ENCODE data around the gene ONECUT2.

The ONECUT2 gene

DNA sequence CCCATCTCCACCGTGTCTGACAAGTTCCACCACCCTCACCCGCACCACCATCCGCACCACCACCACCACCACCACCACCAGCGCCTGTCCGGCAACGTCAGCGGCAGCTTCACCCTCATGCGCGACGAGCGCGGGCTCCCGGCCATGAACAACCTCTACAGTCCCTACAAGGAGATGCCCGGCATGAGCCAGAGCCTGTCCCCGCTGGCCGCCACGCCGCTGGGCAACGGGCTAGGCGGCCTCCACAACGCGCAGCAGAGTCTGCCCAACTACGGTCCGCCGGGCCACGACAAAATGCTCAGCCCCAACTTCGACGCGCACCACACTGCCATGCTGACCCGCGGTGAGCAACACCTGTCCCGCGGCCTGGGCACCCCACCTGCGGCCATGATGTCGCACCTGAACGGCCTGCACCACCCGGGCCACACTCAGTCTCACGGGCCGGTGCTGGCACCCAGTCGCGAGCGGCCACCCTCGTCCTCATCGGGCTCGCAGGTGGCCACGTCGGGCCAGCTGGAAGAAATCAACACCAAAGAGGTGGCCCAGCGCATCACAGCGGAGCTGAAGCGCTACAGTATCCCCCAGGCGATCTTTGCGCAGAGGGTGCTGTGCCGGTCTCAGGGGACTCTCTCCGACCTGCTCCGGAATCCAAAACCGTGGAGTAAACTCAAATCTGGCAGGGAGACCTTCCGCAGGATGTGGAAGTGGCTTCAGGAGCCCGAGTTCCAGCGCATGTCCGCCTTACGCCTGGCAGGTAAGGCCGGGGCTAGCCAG is 1.2 kb downstream of the ONECUT2 start:
- no peak overlapping the region for H3K4me3 ChIP-seq (ENCODE audit: low read depth, low read length)
- TF ChIP-seq, protein P1, sequence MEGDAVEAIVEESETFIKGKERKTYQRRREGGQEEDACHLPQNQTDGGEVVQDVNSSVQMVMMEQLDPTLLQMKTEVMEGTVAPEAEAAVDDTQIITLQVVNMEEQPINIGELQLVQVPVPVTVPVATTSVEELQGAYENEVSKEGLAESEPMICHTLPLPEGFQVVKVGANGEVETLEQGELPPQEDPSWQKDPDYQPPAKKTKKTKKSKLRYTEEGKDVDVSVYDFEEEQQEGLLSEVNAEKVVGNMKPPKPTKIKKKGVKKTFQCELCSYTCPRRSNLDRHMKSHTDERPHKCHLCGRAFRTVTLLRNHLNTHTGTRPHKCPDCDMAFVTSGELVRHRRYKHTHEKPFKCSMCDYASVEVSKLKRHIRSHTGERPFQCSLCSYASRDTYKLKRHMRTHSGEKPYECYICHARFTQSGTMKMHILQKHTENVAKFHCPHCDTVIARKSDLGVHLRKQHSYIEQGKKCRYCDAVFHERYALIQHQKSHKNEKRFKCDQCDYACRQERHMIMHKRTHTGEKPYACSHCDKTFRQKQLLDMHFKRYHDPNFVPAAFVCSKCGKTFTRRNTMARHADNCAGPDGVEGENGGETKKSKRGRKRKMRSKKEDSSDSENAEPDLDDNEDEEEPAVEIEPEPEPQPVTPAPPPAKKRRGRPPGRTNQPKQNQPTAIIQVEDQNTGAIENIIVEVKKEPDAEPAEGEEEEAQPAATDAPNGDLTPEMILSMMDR (IDR thresholded peaks at IDR 0.05; ENCODE audit: low read depth, low read length, missing control alignments) = no peak
- in situ Hi-C loops (cut with HindIII; ENCODE audit: low sequenced_read_pairs) = no loop called here
- DNase-seq (ENCODE audit: low read depth) = no peak

DNA sequence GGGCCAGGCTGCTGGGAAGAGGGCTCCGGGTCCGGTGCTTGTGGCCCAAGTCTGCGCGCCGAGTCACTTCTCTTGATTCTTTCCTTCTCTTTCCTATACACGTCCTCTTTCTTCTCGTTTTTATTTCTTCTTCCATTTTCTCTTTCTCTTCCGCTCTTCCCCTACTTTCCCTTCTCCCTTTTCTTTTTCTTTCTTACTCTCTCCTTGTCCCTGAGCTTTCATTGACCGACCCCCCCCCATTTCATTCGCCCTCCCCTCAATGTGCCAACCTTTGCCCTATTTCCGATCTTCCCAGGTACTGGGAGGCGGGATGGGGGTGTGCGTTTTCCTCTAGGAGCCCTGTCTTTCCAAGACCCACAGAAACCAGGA is 1.8 kb downstream of the ONECUT2 start:
- in situ Hi-C loops (cut with HindIII; ENCODE audit: low sequenced_read_pairs) = no loop called here
- TF ChIP-seq, protein P1 (IDR thresholded peaks at IDR 0.05; ENCODE audit: low read depth, low read length, missing control alignments) = no peak
- no peak overlapping the region for H3K4me3 ChIP-seq (ENCODE audit: low read depth, low read length)
- DNase-seq (ENCODE audit: low read depth) = no peak

DNA sequence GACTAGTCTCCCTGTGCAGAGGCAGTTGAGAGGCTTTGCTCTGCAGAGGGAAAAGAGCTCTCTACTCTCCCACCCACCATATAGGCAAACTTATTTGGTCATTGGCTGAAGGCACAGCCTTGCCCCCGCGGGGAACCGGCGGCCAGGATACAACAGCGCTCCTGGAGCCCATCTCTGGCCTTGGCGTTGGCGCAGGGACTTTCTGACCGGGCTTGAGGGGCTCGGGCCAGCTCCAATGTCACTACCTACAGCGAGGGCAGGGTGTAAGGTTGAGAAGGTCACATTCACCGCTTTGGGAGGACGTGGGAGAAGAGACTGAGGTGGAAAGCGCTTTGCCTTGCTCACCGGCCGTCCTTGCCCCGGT is 2.2 kb downstream of the ONECUT2 start:
- DNase-seq (ENCODE audit: low read depth) = no peak
- H3K4me3 ChIP-seq (ENCODE audit: low read depth, low read length) = no peak overlapping the region
- in situ Hi-C loops (cut with HindIII; ENCODE audit: low sequenced_read_pairs) = no loop called here
- TF ChIP-seq, protein P1 (IDR thresholded peaks at IDR 0.05; ENCODE audit: low read depth, low read length, missing control alignments) = no peak

DNA sequence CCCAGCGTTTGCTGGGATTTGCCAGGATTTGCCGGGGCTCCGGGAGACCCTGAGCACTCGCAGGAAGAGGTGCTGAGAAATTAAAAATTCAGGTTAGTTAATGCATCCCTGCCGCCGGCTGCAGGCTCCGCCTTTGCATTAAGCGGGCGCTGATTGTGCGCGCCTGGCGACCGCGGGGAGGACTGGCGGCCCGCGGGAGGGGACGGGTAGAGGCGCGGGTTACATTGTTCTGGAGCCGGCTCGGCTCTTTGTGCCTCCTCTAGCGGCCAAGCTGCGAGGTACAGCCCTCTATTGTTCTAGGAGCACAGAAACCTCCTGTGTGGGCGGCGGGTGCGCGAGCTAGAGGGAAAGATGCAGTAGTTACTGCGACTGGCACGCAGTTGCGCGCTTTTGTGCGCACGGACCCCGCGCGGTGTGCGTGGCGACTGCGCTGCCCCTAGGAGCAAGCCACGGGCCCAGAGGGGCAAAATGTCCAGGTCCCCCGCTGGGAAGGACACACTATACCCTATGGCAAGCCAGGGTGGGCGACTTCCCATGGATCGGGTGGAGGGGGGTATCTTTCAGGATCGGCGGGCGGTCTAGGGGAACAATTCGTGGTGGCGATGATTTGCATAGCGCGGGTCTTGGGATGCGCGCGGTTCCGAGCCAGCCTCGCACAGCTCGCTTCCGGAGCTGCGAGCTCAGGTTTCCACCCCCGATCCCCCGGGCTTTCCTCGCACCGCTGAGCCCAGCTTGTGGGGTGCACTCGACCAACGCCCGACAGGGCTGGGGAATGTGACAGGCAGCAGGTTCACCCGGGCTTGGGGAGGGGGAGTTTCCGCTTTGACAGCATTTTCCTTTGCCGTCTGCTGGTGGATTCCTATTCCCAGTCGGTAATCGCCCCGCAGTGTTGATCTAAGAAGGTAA is 2.8 kb downstream of the ONECUT2 start:
- TF ChIP-seq, protein P1 (IDR thresholded peaks at IDR 0.05; ENCODE audit: low read depth, low read length, missing control alignments) = peak; percentile 50
- no peak overlapping the region for H3K4me3 ChIP-seq (ENCODE audit: low read depth, low read length)
- in situ Hi-C loops (cut with HindIII; ENCODE audit: low sequenced_read_pairs) = no loop called here
- no peak for DNase-seq (ENCODE audit: low read depth)

DNA sequence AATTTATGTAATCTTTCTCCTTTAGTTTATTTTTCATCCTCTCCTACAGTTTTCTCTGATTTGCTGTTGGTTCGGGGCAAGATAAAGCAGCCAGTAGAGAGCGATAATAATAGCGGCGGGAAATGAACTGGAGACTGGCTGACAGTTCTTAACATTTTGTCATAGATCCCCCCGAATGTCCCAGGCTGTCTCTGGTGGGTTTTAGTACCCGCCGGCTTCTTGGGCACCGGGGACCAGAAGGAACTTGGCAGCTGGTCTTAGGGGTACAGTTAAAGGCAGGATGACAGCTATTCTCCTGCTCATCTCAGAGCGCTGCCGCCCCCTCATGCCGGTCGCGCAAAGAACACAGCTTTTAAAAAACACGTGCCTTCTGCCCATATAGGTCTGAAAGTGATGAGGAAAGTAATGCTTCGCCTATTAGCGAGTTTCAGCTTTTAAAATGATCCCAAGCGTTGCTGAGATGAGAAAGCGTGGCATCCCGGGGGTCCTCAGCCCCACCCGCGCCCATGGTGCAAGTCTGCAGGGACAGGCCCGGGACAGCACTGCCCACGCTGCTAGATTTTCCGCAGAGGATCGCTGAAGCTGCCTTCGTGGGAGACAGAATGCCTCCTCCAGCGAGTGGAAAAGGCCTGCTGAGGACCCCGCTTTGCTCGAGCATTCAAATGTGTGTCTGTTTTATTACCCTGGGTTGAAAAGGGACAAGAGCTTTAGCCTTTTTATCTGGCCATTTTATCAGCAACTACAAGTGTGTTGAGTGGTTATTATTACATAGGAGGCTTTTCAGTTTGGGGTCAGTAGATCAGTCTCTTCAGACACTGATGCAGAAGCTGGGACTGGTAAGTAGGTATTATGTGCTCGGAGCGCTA is 3.8 kb downstream of the ONECUT2 start:
- no peak overlapping the region for H3K4me3 ChIP-seq (ENCODE audit: low read depth, low read length)
- TF ChIP-seq, protein P1 (IDR thresholded peaks at IDR 0.05; ENCODE audit: low read depth, low read length, missing control alignments) = no peak
- DNase-seq (ENCODE audit: low read depth) = no peak
- in situ Hi-C loops (cut with HindIII; ENCODE audit: low sequenced_read_pairs) = no loop called here

DNA sequence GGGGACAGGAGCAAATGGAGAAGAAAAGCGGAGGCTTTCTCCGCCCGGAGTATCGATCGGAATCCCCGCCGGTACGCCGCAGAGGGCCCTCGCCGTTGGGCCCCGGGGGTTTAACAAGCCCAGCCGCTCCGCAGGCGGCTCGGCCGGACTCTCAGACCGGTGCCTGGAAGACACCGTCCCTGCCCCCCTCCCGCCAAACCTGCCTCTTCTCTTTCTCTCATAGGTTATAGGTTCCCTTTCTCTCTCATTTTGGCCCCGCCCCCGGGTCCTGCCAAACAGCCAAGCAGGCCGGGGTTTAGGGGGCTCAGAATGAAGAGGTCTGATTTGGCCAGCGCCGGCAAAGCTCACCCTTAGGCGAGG is 4.4 kb downstream of the ONECUT2 start:
- TF ChIP-seq, protein P1 (IDR thresholded peaks at IDR 0.05; ENCODE audit: low read depth, low read length, missing control alignments) = no peak
- H3K4me3 ChIP-seq (ENCODE audit: low read depth, low read length) = no peak overlapping the region
- no peak for DNase-seq (ENCODE audit: low read depth)
- in situ Hi-C loops (cut with HindIII; ENCODE audit: low sequenced_read_pairs) = no loop called here
